ENCODE data around the gene TTC4.

DNA sequence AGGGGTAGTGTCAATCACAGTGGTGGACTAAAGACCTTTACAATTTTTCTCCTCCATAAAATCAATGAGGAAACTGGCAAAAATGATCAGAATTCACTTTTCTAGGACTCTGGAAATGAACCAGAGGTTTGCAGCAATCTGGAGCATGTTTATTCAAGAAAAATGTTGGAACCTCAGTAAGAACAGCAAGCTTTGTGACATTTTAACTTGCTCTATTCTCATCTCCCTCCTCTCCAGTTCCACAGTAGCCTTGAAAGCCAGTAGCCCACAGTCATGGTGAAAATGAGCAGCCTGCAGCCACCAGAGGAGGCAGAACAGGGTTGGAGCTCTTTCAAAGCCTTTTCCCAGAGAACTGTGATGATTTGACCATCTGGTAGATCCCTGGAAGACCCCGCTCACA, 9.1 kb downstream of the TTC4 start:
- no peak for TF ChIP-seq CTCF (IDR thresholded peaks at IDR 0.05 in 2 of 3, conservative IDR thresholded peaks at IDR 0.05 in 1 of 3; ENCODE audit: borderline replicate concordance in 1 of 3, insufficient read depth in 1 of 3, low read depth in 2 of 3, low read length in 2 of 3)
- no peak for TF ChIP-seq EZH2 (IDR thresholded peaks at IDR 0.05)
- TF ChIP-seq POLR2AphosphoS5 (IDR thresholded peaks at IDR 0.05; ENCODE audit: low read depth, low read length), result no peak
- no peak for TF ChIP-seq ELF1 (IDR thresholded peaks at IDR 0.05; ENCODE audit: borderline replicate concordance, low read depth)
- no peak for TF ChIP-seq POLR2A (IDR thresholded peaks at IDR 0.05; ENCODE audit: borderline replicate concordance, extremely low read depth, insufficient read depth, insufficient read length)
- TF ChIP-seq, protein P1, sequence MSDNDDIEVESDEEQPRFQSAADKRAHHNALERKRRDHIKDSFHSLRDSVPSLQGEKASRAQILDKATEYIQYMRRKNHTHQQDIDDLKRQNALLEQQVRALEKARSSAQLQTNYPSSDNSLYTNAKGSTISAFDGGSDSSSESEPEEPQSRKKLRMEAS (IDR thresholded peaks at IDR 0.05), result no peak
- TF ChIP-seq RAD21 (IDR thresholded peaks at IDR 0.05; ENCODE audit: low read depth), result no peak
- no peak for TF ChIP-seq ZFX (IDR thresholded peaks at IDR 0.05)
- TF ChIP-seq, protein P2, sequence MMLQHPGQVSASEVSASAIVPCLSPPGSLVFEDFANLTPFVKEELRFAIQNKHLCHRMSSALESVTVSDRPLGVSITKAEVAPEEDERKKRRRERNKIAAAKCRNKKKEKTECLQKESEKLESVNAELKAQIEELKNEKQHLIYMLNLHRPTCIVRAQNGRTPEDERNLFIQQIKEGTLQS (IDR thresholded peaks at IDR 0.05), result no peak
- TF ChIP-seq JUND (IDR thresholded peaks at IDR 0.05), result no peak
- TF ChIP-seq TCF7L2 (IDR thresholded peaks at IDR 0.05; ENCODE audit: borderline replicate concordance, extremely low read depth, insufficient read depth, insufficient read length), result no peak
- TF ChIP-seq ZNF274 (IDR thresholded peaks at IDR 0.05; ENCODE audit: low read depth, low read length), result no peak

Data from HCT116 (cell line).